Astrocyte (in vitro differentiated cells and primary cell): Measurements from ENCODE around the gene CAPZB.

Experiments
- CTCF ChIP-seq: IDR thresholded peaks from 2 replicates; pipeline ENCODE4 v1.5.1; 2011; ENCODE audit warnings: low read depth, mild to moderate bottlenecking, inconsistent platforms, low read length, moderate library complexity; ENCODE audit not compliant: insufficient read depth
- EZH2 ChIP-seq: IDR thresholded peaks from 2 replicates; pipeline ENCODE4 v1.6.1; 2012; ENCODE audit warnings: mild to moderate bottlenecking, low read length, inconsistent platforms; ENCODE audit not compliant: insufficient read depth

DNA sequence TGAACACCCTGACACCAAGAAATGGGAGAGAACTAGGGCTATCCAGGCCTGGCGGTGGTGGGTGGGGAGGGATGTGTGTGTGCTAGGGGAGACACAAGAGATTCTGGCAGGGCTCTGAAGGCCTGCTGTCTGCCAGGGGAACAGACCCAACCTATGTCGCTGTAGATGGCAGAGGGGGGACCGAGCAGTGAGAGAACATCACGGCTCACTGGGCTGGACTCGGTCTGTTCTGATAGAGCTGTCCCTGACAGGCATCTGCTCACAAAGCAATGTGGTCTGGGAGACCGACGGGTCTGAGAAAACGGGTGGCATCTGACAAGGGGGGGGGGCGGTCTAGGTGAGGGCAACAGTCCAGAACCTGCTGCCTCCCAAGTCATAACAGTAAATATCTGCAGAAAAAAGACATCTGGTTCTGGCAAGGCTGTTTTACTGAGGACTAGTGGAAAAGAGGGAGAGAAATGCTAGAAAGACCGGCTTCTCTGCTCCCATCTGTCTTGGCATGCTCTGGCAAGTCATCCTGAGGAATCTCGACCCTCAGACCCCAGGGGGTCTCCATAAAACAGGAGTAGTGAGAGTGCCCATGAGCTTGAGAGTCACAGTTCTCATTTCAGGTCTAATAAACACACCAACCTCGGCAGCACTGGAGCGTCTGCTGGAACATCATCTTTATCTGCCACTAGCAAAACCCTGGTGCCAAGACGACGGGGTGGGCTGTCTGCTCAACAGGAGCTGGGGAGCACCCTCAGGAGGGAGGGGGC is 136.7 kb downstream of the CAPZB start:
- no peak for TF ChIP-seq CTCF
- TF ChIP-seq EZH2: no peak
